ENCODE results near the gene LENG8.

Gene LENG8

GRCh38 chr19:54412877-54413276 is 36.1 kb upstream of the LENG8 start:
- Histone ChIP-seq H3K36me3 (ENCODE audit: control insufficient read depth in 2 of 2, insufficient read depth in 1 of 2, low read length in 2 of 2) (no peaks in the 10 kb centered on the region), H3K9me3 (ENCODE audit: control insufficient read depth, insufficient read depth, low read depth, low read length) (0 out of 2 replicates have a peak, but pooled peaks cover 2% of the 10 kb centered on the region), H3K4me3 (ENCODE audit: low read depth, low read length) (no peak overlapping the region), H3K27ac (ENCODE audit: extremely low read depth, low read depth, low read length) (no peak overlapping the region), H3K4me1 (ENCODE audit: control insufficient read depth, insufficient read depth, low read length) (no peaks in the 10 kb centered on the region; the same call in 1 of the 2 replicates)
- CTCF ChIA-PET = no interaction called here
- POLR2A ChIA-PET = no interaction called here
- TF ChIP-seq ZNF768 (tag by site-specific recombination; IDR thresholded peaks at IDR 0.05) = no peak
- no peak for TF ChIP-seq SCRT1 (tag by site-specific recombination; IDR thresholded peaks at IDR 0.05; ENCODE audit: borderline replicate concordance)
- no peak for TF ChIP-seq ZBTB11 (tag by site-specific recombination; conservative IDR thresholded peaks at IDR 0.05; ENCODE audit: low read depth)
- peak; percentile 31; the same call in 1 of the 2 replicates for TF ChIP-seq ZIC2 (tag by site-specific recombination; IDR thresholded peaks at IDR 0.05)
- no peak for TF ChIP-seq ZNF664 (tag by site-specific recombination; IDR thresholded peaks at IDR 0.05)

GRCh38 chr19:54414156-54414555 is 34.8 kb upstream of the LENG8 start:
- no peaks in the 10 kb centered on the region for H3K36me3 ChIP-seq (ENCODE audit: control insufficient read depth in 2 of 2, insufficient read depth in 1 of 2, low read length in 2 of 2)
- no peak for TF ChIP-seq ZNF24 (tag by site-specific recombination; IDR thresholded peaks at IDR 0.05)
- TF ChIP-seq ZBTB21 (tag by site-specific recombination; IDR thresholded peaks at IDR 0.05) = peak; percentile 50; the same call in 1 of the 2 replicates
- no peak for TF ChIP-seq IKZF3 (tag by site-specific recombination; IDR thresholded peaks at IDR 0.05)
- TF ChIP-seq HOXD13 (CRISPR knock-in tag; IDR thresholded peaks at IDR 0.05; ENCODE audit: borderline replicate concordance) = 0 out of 2 replicates have a peak, but pooled peaks have one; percentile 25
- TF ChIP-seq ZNF513 (tag by site-specific recombination; IDR thresholded peaks at IDR 0.05) = peak; percentile 88
- no peak for TF ChIP-seq ZNF132 (tag by site-specific recombination; IDR thresholded peaks at IDR 0.05; ENCODE audit: borderline replicate concordance)
- no peak for TF ChIP-seq YY2 (tag by site-specific recombination; IDR thresholded peaks at IDR 0.05)
- TF ChIP-seq ATF2 (tag by site-specific recombination; IDR thresholded peaks at IDR 0.05; ENCODE audit: low read depth) = peak; percentile 72
- no peak for TF ChIP-seq ZNF501 (tag by site-specific recombination; IDR thresholded peaks at IDR 0.05)
- no peak for TF ChIP-seq HIC1 (tag by site-specific recombination; IDR thresholded peaks at IDR 0.05)
- H3K4me3 ChIP-seq (ENCODE audit: low read depth, low read length) = no peak overlapping the region
- no peak overlapping the region for H3K27ac ChIP-seq (ENCODE audit: extremely low read depth, low read depth, low read length)
- ChIA-PET CTCF (interaction anchor here (2.7 kb wide), 1 partner anchor 23 kb away, joined by 15 read pairs; no protein-coding TSS in a partner anchor), POLR2A (no interaction called here)
- 0 out of 2 replicates have a peak, but pooled peaks cover 2% of the 10 kb centered on the region for H3K9me3 ChIP-seq (ENCODE audit: control insufficient read depth, insufficient read depth, low read depth, low read length)
- no peaks in the 10 kb centered on the region; the same call in 1 of the 2 replicates for H3K4me1 ChIP-seq (ENCODE audit: control insufficient read depth, insufficient read depth, low read length)

Data from HEK293 (cell line).